Gastrocnemius medialis (tissue), 4 donors: ENCODE results near the gene NCK2. TPM values are rescaled to one million over a fixed set of nuclear protein-coding genes. Genes with fewer than 3 reads are reported as not detected.

Source experiments
- ATAC-seq, 2 donors: fragments of 150-250 bp; one replicate each; pipeline ENCODE4 v1.9.1; 2016
- DNase-seq, 2 donors: peaks; one replicate each; pipeline ENCODE4 v3.0.0-alpha.2; 2019
- H3K27ac ChIP-seq, 4 donors: fragments of 200-600 bp; sonication (generic); 1 replicate in 1 of 4; 2 replicates in 3 of 4; pipeline ENCODE4 v1.5.1; 2016 to 2018; ENCODE audit warnings: mild to moderate bottlenecking in 2 of 4, moderate library complexity in 1 of 4
- H3K27me3 ChIP-seq, 3 donors: fragments of 200-600 bp; sonication (generic) in 2 of 3; 1 replicate in 1 of 3; 2 replicates in 2 of 3; pipeline versions ENCODE4 v1.5.1 to v1.6.0; 2016 to 2019; ENCODE audit warnings: mild to moderate bottlenecking in 1 of 3, moderate library complexity in 1 of 3
- H3K36me3 ChIP-seq, 2 donors: fragments of 200-600 bp; sonication (generic) in 1 of 2; one replicate each; pipeline ENCODE4 v1.5.1; 2017 to 2018
- H3K4me1 ChIP-seq, 2 donors: fragments of 200-600 bp; sonication (generic) in 1 of 2; one replicate each; pipeline ENCODE4 v1.5.1; 2016 to 2017; ENCODE audit warnings: mild to moderate bottlenecking in 2 of 2
- H3K4me3 ChIP-seq, 4 donors: fragments of 200-600 bp; sonication (generic) in 3 of 4; 1 replicate in 1 of 4; 2 replicates in 3 of 4; pipeline ENCODE4 v1.5.1; 2016 to 2019; ENCODE audit warnings: mild to moderate bottlenecking in 2 of 4
- H3K9me3 ChIP-seq, 3 donors: fragments of 200-600 bp; sonication (generic) in 2 of 3; 1 replicate in 1 of 3; 2 replicates in 2 of 3; pipeline ENCODE4 v1.5.1; 2016 to 2019
- CTCF ChIP-seq, 5 experiments: fragments of 450-650 bp in 3 of 5; fragments of 200-600 bp in 2 of 5; sonication (generic) in 2 of 5; IDR thresholded peaks in 4 of 5; conservative IDR thresholded peaks in 1 of 5; 1 replicate in 4 of 5; 2 replicates in 1 of 5; pipeline ENCODE4 v1.5.1; 2016 to 2019; ENCODE audit warnings: antibody characterized with exemption in 5 of 5, mild to moderate bottlenecking in 3 of 5, moderate library complexity in 3 of 5
- POLR2A ChIP-seq, 2 donors: fragments of 450-650 bp; IDR thresholded peaks; one replicate each; pipeline ENCODE4 v1.6.1; 2017; ENCODE audit warnings: antibody characterized with exemption in 2 of 2, mild to moderate bottlenecking in 2 of 2, moderate library complexity in 2 of 2
- in situ Hi-C, 4 donors: fragments of 200-750 bp; cut with MboI; loops; one replicate each; pipeline versions ENCODE4 v1.15.0 to v1.8.0; 2017; ENCODE audit warnings: low sequenced_read_pairs in 4 of 4
- intact Hi-C: fragments of 100-400 bp; cut with DNase I; formaldehyde crosslinking; loops from one replicate; pipeline ENCODE4 v1.15.1; 2023; ENCODE audit warnings: low total_unique reads
- total RNA-seq, 4 donors: library from RNA; depleted of rRNA; stranded (reverse); fragments of >200 nt; gene quantifications; one replicate each; pipeline versions ENCODE4 v1.1.0 to v1.2.3, GENCODE V29; 2016

Gene NCK2
- total RNA-seq, 4 donors from 2014 or later, result 46.7 to 86.1 (median 57.9) TPM

- TF ChIP-seq POLR2A (IDR thresholded peaks at IDR 0.05), result no peak
- no peak for TF ChIP-seq CTCF (IDR thresholded peaks at IDR 0.05 in 4 of 5, conservative IDR thresholded peaks at IDR 0.05 in 1 of 5)
- Histone ChIP-seq H3K36me3 (no peaks in the 10 kb centered on the region), H3K9me3 (no peaks in the 10 kb centered on the region), H3K27me3 (no peaks in the 10 kb centered on the region), H3K27ac (no peak overlapping the region), H3K4me3 (no peak overlapping the region), H3K4me1 (peaks cover 60 to 83% of the 10 kb centered on the region in 2 donors)
- in situ Hi-C loops (no loop called here), intact Hi-C loops (no loop called here)
- DNase-seq (no peak), ATAC-seq (no peak)
Observed at GRCh38 chr2:105800953-105801635, 56.4 kb downstream of the NCK2 start.

DNA sequence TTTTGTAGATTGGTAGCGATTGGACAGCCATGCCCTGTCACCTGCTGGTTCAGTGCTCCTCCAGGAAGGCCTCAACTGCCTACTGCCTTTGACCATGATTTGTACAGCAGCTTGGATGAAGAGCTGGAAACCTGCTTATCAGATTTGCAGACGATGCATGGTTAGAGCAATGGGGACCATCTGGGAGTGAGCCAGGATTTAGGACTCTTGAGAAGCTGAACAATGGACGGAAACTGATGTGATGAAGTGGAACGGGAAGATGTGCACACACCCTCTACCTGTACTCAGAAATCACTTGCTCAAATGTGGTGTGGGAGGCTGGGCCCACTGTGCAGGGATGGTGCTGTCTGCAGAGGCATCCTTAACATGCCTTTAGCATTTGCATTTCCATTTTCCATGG, 57.2 kb downstream of the NCK2 start:
- TF ChIP-seq CTCF (IDR thresholded peaks at IDR 0.05 in 4 of 5, conservative IDR thresholded peaks at IDR 0.05 in 1 of 5) (no peak), POLR2A (IDR thresholded peaks at IDR 0.05) (no peak)
- Histone ChIP-seq H3K4me1 (peaks cover 53 to 74% of the 10 kb centered on the region in 2 donors), H3K27me3 (no peaks in the 10 kb centered on the region), H3K4me3 (no peak overlapping the region), H3K27ac (no peak overlapping the region), H3K9me3 (no peaks in the 10 kb centered on the region), H3K36me3 (no peaks in the 10 kb centered on the region)
- DNase-seq (no peak), ATAC-seq (no peak)
- in situ Hi-C loops, result no loop called here
- intact Hi-C loops, result no loop called here

GRCh38 chr2:105802587-105802986, 57.9 kb downstream of the NCK2 start:
- in situ Hi-C loops (no loop called here), intact Hi-C loops (no loop called here)
- peaks cover 52 to 68% of the 10 kb centered on the region in 2 donors for H3K4me1 ChIP-seq
- H3K9me3 ChIP-seq, result no peaks in the 10 kb centered on the region
- no peaks in the 10 kb centered on the region for H3K27me3 ChIP-seq
- no peak overlapping the region for H3K27ac ChIP-seq
- H3K36me3 ChIP-seq, result no peaks in the 10 kb centered on the region
- ATAC-seq, result peak in 1 of 2 donors; percentile 18
- no peak overlapping the region for H3K4me3 ChIP-seq
- TF ChIP-seq POLR2A (IDR thresholded peaks at IDR 0.05), result no peak
- TF ChIP-seq CTCF (IDR thresholded peaks at IDR 0.05 in 4 of 5, conservative IDR thresholded peaks at IDR 0.05 in 1 of 5), result no peak
- no peak for DNase-seq

GRCh38 chr2:105803337-105803736, 58.6 kb downstream of the NCK2 start:
- no peak for TF ChIP-seq POLR2A (IDR thresholded peaks at IDR 0.05)
- no peak for TF ChIP-seq CTCF (IDR thresholded peaks at IDR 0.05 in 4 of 5, conservative IDR thresholded peaks at IDR 0.05 in 1 of 5)
- H3K9me3 ChIP-seq, result no peaks in the 10 kb centered on the region
- H3K27ac ChIP-seq, result peak overlapping the region in 2 of 4 donors; percentile 7 to 36
- H3K4me1 ChIP-seq, result peaks cover 44 to 65% of the 10 kb centered on the region in 2 donors
- in situ Hi-C loops (no loop called here), intact Hi-C loops (no loop called here)
- ATAC-seq, result no peak
- no peak for DNase-seq
- no peak overlapping the region for H3K4me3 ChIP-seq
- H3K27me3 ChIP-seq, result no peaks in the 10 kb centered on the region
- H3K36me3 ChIP-seq, result no peaks in the 10 kb centered on the region

GRCh38 chr2:105803773-105804172, 59.1 kb downstream of the NCK2 start:
- in situ Hi-C loops, result no loop called here
- no peak overlapping the region for H3K4me3 ChIP-seq
- ATAC-seq, result peak; percentile 69 to 85
- no peaks in the 10 kb centered on the region for H3K9me3 ChIP-seq
- no peaks in the 10 kb centered on the region for H3K27me3 ChIP-seq
- intact Hi-C loops, result no loop called here
- TF ChIP-seq CTCF (IDR thresholded peaks at IDR 0.05 in 4 of 5, conservative IDR thresholded peaks at IDR 0.05 in 1 of 5) (no peak), POLR2A (IDR thresholded peaks at IDR 0.05) (no peak)
- no peak for DNase-seq
- no peaks in the 10 kb centered on the region for H3K36me3 ChIP-seq
- peak overlapping the region in 2 of 4 donors; percentile 7 to 36 for H3K27ac ChIP-seq
- H3K4me1 ChIP-seq, result peaks cover 40 to 60% of the 10 kb centered on the region in 2 donors
